Sigmoid colon (tissue), 4 donors: ENCODE results near the gene SPTBN4.
"Not testable (repeated sequence)": the region's sequence is repeated elsewhere in the genome, so short reads cannot be mapped to it uniquely, and the experiment has no call there.

Source experiments
- EP300 ChIP-seq, 4 donors: sonication (generic); formaldehyde crosslinking; IDR thresholded peaks; one replicate each; pipeline ENCODE4 v1.6.1; 2017; ENCODE audit warnings: antibody characterized with exemption in 4 of 4
- POLR2A ChIP-seq, 2 donors: fragments of 450-650 bp; IDR thresholded peaks; one replicate each; pipeline ENCODE4 v1.6.1; 2016; ENCODE audit warnings: antibody characterized with exemption in 2 of 2, mild to moderate bottlenecking in 2 of 2, moderate library complexity in 2 of 2
- POLR2AphosphoS5 ChIP-seq, 4 donors: sonication (generic); formaldehyde crosslinking; IDR thresholded peaks; one replicate each; pipeline ENCODE4 v1.6.1; 2017; ENCODE audit warnings: antibody characterized with exemption in 4 of 4
- TF ChIP-seq, protein P1 (sequence below), 4 experiments: fragments of 450-650 bp in 3 of 4; fragments of 200-600 bp in 1 of 4; IDR thresholded peaks; one replicate each; pipeline ENCODE4 v1.5.1; 2016 to 2019; ENCODE audit warnings: antibody characterized with exemption in 4 of 4, mild to moderate bottlenecking in 3 of 4, moderate library complexity in 2 of 4

DNA sequence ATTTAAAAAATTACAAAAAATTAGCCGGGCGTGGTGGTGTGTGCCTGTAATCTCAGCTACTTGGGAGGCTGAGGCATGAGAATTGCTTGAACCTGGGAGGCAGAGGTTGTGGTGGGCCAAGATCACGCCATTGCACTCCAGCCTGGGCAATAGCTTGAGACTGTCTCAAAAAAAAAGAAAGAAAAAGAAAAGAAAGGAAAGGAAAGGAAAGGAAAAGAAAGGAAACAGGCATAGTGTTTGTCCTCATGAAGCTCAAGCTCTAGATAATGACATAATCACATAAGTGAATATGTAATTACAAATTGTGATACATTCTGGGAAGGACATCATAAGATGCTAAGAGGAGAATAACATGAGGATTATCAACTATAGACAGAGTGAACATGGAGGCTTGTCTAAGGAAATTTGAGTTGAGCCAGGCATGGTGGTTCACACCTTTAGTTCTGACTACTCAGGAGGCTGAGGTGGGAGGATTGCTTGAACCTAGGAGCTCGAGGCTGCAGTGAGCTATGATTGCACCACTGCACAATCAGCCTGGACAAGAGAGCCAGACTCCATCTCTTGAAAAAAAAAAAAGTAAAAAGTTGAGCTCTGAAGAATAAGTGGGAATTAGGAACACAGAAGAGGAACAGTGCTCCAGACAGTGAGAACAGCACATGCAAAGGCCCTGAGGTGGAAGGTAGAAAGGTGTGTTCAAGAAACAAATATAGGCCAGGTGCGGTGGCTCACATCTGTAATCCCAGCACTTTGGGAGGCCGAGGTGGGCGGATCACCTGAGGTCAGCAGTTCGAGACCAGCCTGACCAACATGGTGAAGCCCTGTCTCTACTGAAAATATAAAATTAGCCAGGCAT lies 34.1 kb downstream of the SPTBN4 start:
- TF ChIP-seq POLR2A, POLR2AphosphoS5, EP300 (IDR thresholded peaks at IDR 0.05): not testable (repeated sequence)
- TF ChIP-seq, protein P1, sequence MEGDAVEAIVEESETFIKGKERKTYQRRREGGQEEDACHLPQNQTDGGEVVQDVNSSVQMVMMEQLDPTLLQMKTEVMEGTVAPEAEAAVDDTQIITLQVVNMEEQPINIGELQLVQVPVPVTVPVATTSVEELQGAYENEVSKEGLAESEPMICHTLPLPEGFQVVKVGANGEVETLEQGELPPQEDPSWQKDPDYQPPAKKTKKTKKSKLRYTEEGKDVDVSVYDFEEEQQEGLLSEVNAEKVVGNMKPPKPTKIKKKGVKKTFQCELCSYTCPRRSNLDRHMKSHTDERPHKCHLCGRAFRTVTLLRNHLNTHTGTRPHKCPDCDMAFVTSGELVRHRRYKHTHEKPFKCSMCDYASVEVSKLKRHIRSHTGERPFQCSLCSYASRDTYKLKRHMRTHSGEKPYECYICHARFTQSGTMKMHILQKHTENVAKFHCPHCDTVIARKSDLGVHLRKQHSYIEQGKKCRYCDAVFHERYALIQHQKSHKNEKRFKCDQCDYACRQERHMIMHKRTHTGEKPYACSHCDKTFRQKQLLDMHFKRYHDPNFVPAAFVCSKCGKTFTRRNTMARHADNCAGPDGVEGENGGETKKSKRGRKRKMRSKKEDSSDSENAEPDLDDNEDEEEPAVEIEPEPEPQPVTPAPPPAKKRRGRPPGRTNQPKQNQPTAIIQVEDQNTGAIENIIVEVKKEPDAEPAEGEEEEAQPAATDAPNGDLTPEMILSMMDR (IDR thresholded peaks at IDR 0.05) = not testable (repeated sequence)
